Myocyte (in vitro differentiated cells): ENCODE data around the gene FADS1. TPM values are rescaled to one million over a fixed set of nuclear protein-coding genes. Genes with fewer than 3 reads are reported as not detected.

Experiments used
- DNase-seq: peaks from one replicate; pipeline ENCODE4 v3.0.0-alpha.2; 2012; ENCODE audit warnings: low read depth
- total RNA-seq: library from RNA; depleted of rRNA; stranded (reverse); fragments of >200 nt; gene quantifications from 2 replicates; pipeline ENCODE4 v1.2.3, GENCODE V29; 2014

Gene FADS1
- total RNA-seq, 1 donor from 2014 or later: 123 TPM

DNA sequence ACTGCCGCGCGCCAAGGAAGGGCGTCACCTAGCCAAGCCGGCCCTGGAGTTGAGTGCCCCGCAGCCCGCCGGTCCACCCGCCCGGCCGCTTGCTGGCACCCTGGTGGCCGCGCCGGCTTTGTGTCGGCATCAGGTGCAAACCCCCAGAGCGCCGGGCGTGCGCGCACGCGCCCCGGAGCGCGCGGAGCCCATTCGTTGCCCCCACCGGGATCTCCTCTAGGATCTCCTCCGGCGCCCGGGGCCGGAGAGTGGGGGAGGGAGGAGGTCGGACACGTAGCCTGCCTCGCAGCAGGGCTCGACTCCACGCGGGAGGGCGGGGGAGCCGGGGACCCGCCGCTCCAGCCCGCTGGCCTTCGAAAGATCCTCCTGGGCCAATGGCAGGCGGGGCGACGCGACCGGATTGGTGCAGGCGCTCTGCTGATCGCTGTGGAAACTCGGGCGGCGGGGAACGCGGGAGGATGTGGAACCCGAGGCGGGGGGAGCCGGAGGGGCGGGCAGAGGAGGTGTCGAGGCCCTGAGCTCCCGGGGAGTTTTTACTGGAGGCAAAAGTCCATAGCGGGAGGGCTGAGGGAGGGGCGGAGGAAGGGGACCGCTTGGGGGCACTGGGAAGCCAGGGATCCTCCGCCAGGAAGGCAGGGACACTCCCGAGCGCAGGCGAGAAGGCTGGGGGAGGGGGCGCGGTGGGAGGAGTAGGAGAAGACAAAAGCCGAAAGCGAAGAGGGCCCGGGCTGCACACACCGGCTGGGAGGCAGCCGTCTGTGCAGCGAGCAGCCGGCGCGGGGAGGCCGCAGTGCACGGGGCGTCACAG, 11.0 kb upstream of the FADS1 start, which contains the start of gene FADS2:
FADS2 (plus strand) TSS at position 730 of the 808 bp plus-strand sequence. CDS start 91 bp downstream, outside the sequence.
- peak; percentile 89 for DNase-seq

DNA sequence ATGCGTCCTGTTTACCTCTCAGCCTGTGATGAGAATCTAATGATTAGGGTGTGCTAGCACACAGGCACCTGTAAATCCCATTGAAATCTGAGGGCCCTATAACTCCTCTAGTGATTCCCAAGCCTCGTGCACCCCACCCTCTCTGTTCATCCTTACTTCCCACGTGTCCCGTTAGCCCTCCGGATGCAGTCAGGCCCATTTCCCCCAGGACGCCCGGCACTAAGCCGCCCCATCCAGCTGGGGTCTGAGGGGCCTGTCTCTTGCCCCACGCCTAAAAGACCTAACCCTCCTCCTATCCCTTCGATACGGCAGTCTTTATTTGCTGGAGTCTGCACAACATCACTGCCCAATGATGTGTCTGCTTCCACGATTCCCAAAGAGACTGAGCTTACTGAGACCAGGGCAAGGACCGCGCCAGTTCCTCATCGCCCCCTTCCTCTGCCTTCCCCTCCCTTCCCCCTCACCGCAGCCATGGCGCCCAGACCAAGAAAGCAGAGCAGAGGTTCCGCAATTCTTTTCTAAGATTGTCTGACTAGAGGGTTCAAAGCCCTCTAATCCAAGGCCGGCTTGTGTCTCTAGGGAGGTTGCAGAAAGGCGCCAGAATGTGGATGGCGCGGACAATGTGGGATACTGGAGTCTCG, 10.2 kb upstream of the FADS1 start:
- DNase-seq: no peak

DNA sequence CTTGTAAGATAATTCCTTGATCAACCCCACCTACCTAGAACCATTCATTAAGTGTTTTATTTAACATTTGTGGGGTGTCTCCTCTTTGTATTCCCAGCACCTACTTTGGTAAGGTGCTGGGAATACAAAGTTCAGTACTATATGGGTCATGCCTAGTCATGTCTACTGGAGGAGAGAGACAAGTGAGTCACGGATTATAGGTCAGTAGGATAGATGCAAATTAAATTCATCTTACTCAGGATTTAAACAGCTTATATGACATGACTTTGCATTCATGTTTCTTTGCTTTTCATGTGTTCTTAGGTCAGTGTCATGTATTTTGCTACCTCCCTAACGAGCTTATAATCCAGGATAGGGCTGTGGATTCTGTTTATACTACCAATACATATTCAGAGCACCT, 3.4 kb upstream of the FADS1 start:
- no peak for DNase-seq

DNA sequence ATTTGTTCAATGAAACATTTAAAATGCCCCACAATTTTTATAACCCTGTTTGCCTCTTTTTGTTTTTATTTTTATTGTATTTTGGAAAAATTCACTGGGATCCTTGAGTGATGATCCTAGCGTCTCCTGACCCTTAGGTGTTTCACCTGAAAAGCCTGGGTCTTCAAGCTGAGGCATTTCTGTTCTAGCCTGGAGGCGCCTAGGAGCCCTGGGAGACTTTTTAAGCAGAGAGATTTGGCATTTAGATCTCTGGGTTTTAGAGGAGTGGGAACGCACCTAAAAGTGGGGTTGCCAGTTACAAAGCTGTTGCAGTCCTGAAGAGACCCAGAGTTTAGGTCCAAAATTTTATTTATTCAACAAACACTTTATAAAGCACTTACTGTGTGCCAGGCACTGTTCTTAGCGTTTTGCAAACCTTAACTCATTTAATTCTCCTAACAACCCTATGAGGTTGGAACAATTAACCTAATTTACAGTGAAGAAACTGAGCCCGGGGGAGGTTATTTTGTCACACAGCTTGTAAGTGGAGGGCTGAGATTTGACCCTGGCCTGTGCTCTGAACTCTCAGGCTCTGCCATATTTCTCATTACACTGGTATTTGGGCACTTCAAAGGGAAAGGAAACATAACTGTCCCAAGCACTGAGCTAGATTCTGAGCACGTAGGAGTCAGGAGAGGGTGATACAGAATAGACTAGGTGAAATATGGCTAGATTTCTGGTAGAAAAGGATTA, 834 bp upstream of the FADS1 start:
- no peak for DNase-seq

DNA sequence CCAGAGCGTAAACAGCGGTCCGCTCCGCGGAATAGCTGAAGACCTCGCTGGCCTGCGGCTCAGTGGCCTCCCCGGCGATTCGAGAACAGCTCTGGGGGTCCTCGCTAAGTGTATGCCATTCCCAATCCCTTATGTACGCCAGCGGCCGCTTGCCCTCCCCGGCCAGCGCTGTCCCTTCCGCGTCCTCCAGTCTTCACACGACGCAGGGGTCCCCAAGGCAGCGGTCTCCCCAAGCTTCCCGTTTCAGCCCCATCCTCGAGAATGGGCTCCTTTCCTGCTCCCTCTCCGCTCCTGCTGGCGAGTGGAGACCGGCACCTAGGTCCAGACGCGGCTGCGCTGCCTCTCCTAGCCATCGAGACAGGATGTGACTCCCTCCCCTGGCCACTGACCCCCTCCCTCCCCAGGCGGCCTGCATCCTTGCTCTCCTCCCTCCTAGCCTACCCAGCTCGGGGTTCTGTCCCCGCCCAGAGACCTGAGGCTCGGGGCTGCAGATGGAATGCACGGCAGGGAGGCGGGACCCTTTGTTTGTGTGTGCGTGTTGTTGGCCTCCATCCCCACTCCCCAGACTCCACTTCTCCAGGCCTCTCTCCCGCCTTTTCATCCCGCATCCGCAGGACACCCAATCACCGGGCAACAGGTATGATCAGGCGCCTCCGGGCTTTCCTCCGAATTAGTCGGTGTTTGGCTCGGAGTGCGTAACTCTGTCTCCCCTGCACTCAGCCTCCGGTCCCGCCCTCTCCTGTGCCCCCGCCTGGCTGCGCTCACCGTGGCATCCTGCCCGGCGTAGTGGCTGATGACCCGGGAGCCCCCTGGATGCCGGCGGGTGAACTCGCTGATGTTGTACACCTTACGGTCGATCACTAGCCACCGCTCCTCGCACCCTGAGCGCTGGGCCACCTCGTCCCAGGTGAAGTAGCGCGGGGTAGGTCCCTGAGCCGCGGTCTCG, 740 bp downstream of the FADS1 start:
- DNase-seq: peak; percentile 69

DNA sequence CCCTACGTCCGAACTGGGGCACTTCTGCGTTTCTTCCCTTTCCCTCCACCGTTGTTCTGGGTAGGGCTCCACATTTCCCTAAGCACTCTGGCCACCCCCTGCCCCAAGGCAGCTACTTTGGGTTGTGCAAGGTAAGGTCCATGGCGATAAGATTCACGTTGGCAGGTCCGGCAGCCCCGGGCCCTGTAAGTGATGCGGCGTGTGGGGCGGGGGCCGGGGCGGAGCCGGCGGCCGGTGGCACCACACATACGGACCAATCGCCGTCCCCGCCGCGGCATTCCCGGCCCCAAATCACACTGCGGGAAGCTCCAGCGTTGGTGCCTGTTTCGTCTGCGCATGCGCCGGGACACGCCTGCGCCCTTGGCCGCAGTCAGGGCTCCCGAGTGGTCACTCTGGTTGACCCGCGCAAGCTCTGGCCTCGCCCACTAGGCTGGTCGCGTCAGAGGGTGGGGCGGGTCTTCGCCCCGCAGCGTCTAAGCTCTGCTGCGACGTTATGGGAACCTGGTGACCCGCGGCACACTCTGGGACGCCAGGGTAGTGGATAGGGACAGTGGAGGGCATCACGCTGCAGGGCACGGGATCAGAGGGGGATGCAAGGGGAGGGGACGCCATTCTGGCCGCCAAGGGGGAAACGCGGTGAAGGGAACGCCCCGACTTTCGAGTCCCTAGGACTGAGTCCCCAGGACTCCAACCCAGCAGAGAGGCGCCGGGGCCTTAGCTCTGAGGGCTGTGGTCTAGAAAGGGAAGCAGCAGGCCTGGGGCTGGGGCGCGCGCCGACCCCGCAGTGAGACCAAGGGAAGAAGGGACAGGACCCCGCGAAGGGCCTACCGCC, 1.6 kb downstream of the FADS1 start:
- peak; percentile 98 for DNase-seq

DNA sequence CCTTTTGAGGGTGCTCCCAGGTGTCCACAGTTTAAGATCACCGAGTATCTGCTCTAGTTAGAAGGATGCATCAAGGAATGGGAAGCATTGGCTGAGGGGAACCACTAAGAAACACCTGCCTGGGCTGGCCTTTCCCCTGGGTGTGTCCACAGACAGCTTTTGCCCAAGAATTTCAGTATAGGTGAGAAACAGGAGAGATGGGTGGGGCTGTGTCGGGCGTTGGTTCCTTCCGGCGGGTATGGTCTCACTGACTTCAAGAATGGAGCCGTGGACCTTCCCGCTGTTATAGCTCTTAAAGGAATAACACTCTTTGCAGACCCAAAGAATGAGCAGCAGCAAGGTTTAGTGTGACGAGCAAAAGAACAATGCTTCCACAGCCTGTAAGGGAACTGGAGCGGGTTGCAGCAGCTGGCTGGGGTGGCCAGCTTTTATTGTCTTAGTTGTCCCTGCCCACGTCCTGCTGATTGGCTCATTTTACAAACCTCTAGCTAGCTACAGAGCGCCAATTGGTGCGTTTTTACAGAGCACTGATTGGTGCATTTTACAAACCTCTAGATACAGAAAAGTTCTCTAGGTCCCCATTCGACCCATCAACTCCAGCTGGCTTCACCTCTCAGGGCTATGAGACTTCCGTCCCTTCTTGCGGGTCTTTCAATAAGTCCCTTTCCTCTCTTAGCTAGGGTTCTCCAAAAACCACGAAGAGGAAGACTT, 2.4 kb downstream of the FADS1 start:
- peak; percentile 63 for DNase-seq

DNA sequence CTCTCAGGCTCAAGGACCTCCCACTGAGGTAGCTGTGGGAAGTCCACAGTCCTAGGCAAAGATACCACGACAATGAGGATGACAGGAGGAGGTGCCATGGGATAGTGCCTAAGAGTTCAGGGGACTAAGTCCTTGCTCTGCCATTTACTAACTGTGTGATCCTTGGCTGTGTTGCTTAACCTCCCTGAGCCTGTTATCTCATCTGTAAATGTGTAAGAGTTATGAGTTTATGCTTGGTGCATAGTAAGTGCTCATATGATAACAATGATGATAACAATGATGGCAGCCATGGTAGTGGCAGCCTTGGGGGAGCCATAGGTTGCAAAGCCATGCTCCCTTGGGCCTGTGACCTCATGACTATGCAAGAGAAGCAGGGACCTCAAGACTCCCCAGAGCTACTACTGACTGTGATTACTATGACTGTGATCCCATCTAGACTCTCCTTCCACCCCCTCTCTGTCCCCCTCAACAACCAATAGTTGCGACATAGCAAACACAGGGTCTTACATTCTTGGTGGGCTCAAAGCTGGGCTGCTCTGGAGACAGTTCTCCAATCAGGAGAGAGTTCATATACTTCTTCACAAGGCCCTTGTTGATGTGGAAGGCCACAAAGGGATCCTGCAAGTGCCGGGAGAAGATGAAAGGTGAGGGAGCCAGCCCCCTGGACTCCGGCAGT, 3.9 kb downstream of the FADS1 start:
- DNase-seq: no peak

DNA sequence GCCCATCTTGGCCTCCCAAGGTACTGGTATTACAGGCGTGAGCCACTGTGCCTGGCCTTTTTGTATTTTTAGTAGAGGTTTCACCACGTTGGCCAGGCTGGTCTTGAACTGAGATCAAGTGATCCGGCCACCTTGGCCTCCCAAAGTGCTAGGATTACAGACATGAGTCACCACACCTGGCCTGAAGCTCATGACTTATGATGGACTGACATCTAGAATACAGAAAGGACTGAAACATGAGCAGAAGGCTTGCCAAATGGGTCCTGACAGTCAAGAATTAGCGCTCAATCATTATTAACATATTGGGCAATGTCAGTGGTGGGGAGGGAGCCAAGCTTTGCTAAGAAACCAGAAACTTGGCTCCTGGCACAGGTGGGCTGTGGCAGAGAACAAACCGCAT, 5.0 kb downstream of the FADS1 start:
- DNase-seq: no peak

DNA sequence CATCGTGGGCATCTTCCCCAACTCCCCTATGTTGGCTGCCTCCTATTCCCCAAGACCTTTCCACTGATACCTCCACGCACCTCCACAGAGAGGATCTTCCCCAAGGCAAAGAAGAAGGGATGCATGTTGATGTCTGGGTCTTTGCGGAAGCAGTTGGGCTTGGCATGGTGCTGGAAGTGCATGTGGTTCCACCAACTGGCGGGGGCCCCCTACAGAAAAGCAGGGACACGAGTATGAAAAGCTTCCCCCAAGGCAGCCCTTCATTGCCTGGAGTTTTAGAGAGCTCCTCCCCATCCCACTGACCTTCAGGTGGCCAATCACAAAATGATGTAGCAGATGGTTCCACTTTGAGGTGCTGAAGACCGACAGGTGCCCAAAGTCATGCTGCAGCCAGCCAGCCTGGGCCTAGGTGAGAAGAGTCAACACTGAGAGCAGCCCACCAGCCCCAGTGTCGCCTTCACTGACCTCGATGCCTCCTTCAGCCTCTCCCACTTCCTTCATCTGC, 6.1 kb downstream of the FADS1 start:
- DNase-seq: no peak

DNA sequence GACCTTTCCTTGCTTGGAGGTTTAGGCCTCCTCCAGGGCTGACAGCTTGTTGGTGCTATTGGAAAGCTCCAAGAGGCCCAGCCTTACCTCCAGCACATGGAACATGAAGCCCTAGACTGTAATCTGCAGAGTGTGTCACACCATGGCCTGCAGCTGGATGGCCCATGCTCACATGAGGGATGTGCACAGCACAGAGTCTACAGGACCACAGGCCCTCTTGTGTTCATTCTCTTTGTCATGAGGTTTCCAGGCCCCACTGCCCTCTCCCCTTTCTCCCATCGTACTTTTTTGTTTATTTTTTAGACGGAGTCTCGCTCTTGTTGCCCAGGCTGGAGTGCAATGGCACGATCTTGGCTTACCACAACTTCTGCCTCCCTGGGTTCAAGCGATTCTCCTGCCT, 10.0 kb downstream of the FADS1 start:
- no peak for DNase-seq

DNA sequence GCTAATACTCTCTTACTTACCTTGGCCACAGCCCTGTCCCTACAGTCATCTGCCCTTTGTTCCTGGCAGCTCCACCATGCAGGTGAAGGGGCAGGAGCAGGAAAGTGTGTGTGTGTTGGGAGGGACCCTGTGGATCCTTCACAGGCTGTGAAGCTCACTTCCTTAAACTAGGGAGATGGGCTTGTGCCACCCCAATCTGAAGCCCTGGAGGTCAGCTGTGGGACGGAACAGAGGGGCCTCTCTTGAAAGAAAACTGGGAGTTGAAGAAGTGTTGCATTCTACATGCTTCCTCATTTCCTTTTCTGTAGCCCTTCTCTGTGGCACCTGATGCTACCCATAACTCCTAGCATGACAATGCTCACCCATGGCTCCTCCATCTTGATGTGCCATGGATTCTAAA, 11.7 kb downstream of the FADS1 start:
- no peak for DNase-seq

DNA sequence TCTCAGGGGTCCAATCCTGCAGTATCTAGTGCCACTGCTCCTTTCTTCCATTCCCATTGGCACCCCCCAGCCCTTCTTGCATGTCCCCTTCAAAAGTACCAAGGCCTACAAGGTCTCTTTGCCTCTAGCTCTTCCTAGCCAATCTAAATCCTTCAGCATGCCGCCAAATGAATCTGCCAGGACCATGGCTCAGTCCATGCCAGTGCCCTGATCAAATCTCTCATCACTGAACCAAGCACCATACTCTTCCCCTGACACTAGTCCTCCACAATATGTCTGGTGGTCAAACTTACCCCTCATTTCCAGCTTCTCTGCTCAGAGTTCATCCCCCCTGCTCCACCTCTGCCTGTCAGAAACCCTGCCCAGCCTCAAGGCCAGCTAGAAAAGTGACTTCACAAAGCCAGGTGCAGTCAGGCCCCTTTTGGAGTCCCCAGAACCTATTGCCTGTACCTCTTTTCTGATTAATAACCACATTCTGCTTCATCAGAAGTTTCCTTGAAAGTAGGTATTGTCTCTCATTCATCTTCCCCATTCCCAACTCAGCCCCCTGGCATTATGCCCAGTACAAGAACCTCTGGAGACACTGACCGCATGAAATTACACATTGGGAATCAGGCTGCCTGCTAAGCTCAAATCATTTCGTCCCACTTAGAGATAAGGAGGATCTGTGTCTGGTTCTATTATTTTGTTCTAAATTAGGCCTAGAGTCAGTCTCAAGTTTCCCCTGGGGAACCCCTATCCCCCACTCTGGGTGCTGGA, 12.7 kb downstream of the FADS1 start:
- DNase-seq: no peak

DNA sequence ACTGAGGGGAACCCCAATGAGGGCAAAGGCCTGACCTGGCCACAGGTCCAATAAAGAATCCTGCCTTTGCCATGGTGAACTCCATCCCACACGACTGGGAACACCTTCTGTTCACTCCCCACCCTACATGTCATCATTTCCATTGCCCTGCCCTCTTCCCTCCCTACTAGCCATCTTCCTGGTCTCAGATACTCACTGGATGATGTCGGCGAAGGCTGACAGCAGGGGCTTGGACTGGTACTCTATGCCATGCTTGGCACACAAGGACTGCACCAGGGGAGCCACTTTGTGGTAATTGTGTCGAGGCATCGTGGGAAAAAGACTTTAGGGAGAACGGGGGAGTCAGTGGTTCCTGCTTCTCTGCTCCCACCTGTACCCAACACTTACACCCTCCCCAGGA, 14.2 kb downstream of the FADS1 start:
- no peak for DNase-seq

DNA sequence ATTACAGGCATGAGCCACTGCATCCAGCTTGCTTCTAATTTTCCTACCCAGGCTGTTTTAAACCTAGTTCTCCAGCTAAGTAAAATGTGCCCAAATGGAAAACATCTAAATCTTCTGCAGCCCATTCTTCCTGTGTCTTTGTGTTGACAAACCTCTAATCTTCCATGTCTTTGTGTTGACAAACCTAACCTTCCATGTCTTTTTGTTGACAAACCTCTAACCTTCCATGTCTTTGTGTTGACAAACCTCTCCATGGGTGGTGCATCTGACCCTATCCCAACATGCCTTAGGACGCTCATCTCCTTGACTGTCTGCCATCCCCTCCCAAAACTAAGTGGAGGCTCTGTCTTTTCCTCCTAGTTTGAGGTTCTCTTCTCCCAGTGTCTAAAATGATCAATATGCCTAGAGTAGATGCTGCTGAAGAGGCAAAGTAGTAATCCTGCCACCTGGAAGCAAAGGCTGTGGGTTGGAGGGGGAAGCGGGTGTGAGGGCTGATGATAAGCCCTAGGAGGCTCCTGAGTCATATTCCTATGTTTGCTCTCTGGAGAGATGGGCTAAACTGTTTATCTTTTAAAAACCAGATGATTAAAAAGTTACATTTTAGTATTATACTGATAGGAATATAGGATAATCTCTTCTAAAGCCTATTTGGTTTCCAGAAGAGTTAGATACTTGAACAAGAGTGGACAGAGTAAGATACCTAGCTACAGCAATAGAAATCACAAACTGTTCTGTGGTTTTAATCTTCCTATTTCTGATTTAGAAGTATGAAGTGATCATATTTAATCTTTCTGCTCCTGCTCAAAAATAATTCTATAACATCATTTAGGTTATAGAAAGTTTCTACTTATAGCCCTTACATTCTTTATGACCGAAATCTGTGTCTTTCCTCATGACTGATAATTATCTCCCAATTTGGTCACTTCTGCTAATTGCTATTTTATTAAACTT, 16.2 kb downstream of the FADS1 start:
- DNase-seq: no peak

DNA sequence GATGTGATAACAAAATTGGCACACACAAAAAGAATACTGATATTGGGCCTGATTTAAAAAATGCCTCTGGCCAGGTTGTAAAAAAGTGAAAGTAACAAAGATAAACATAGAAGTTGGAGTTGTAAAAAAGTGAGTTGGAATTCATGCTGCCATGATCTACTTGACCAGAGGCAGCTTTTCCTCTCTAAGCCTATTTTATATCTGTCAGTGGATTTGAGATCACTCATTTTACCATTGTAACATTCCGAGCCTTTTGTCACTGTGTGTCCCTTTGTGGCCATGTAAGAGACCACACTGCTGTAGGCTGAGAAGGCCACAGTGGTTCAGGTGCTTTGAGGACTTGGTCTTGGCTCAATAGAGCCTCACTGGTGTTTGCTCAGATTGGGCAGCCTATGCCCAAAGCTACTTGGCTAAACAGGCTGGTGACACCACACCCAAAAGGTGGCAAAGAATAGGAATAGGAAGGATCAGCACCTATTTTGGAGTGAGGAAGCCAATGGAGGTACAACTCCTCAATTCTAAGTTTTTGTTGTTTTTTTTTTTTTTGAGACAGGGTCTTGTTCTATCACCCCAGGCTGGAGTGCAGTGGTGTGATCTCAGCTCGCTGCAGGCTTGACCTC, 17.0 kb downstream of the FADS1 start:
- no peak for DNase-seq
